Parathyroid adenoma (tissue), 2 donors: Measurements from ENCODE around the gene MILR1.
"Not testable (repeated sequence)": the region's sequence is repeated elsewhere in the genome, so short reads cannot be mapped to it uniquely, and the experiment has no call there.

Source experiments
- H2AFZ ChIP-seq: fragments of 300-600 bp; sonication (generic); one replicate; pipeline ENCODE4 v1.7.0; 2017; ENCODE audit warnings: antibody characterized with exemption, mild to moderate bottlenecking
- H3K27ac ChIP-seq: fragments of 300-600 bp; sonication (generic); one replicate; pipeline ENCODE4 v1.7.0; 2017
- H3K27me3 ChIP-seq: fragments of 300-600 bp; sonication (generic); one replicate; pipeline ENCODE4 v1.7.0; 2017; ENCODE audit warnings: low read length; ENCODE audit not compliant: control insufficient read depth, insufficient read depth
- H3K36me3 ChIP-seq: fragments of 300-600 bp; sonication (generic); one replicate; pipeline ENCODE4 v1.7.0; 2017; ENCODE audit warnings: low read length; ENCODE audit not compliant: control insufficient read depth, insufficient read depth
- H3K4me1 ChIP-seq: fragments of 300-600 bp; sonication (generic); one replicate; pipeline ENCODE4 v1.7.0; 2017; ENCODE audit warnings: control low read depth
- H3K4me2 ChIP-seq: fragments of 300-600 bp; sonication (generic); one replicate; pipeline ENCODE4 v1.7.0; 2017; ENCODE audit warnings: low read length
- H3K4me3 ChIP-seq: fragments of 300-600 bp; sonication (generic); one replicate; pipeline ENCODE4 v1.7.0; 2017; ENCODE audit warnings: low read depth, low read length
- H3K79me2 ChIP-seq: fragments of 300-600 bp; sonication (generic); one replicate; pipeline ENCODE4 v1.7.0; 2017; ENCODE audit warnings: control low read depth
- H3K9ac ChIP-seq: fragments of 300-600 bp; sonication (generic); one replicate; pipeline ENCODE4 v1.7.0; 2017; ENCODE audit warnings: mild to moderate bottlenecking
- H3K9me3 ChIP-seq: fragments of 300-600 bp; sonication (generic); one replicate; pipeline ENCODE4 v1.7.0; 2017; ENCODE audit warnings: low read length; ENCODE audit not compliant: control insufficient read depth
- TF ChIP-seq, protein P1 (sequence below): fragments of 300-600 bp; sonication (generic); IDR thresholded peaks from one replicate; pipeline ENCODE4 v1.7.0; 2017; ENCODE audit warnings: antibody characterized with exemption, mild to moderate bottlenecking
- donor health status: primary hyperparathyroidism.

Gene MILR1

DNA sequence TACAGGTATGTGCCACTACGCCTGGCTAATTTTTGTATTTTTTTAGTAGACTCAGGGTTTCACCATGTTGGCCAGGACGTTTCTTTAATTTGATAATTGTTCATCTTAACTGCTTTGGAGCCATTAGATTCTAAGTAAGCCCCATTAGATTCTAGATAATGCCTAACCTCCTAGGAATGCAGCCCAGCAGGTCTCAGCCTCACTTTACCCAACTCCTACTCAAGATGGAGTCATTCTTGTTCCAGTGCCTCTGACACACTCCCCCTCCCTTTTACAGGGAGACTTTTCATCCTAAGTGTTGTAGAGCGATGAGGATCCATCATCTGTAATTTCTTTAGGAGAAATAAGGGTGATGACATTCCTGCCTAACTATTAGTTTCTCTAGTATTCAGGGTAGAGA lies 23.7 kb upstream of the MILR1 start:
- H2AFZ ChIP-seq, result no peak overlapping the region
- H3K27ac ChIP-seq, result no peak overlapping the region
- TF ChIP-seq, protein P1, sequence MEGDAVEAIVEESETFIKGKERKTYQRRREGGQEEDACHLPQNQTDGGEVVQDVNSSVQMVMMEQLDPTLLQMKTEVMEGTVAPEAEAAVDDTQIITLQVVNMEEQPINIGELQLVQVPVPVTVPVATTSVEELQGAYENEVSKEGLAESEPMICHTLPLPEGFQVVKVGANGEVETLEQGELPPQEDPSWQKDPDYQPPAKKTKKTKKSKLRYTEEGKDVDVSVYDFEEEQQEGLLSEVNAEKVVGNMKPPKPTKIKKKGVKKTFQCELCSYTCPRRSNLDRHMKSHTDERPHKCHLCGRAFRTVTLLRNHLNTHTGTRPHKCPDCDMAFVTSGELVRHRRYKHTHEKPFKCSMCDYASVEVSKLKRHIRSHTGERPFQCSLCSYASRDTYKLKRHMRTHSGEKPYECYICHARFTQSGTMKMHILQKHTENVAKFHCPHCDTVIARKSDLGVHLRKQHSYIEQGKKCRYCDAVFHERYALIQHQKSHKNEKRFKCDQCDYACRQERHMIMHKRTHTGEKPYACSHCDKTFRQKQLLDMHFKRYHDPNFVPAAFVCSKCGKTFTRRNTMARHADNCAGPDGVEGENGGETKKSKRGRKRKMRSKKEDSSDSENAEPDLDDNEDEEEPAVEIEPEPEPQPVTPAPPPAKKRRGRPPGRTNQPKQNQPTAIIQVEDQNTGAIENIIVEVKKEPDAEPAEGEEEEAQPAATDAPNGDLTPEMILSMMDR, result no peak
- no peak overlapping the region for H3K4me2 ChIP-seq
- no peaks in the 10 kb centered on the region for H3K4me1 ChIP-seq
- no peaks in the 10 kb centered on the region for H3K79me2 ChIP-seq
- H3K9ac ChIP-seq, result no peak overlapping the region
- no peaks in the 10 kb centered on the region for H3K9me3 ChIP-seq
- H3K36me3 ChIP-seq, result no peaks in the 10 kb centered on the region
- no peak overlapping the region for H3K4me3 ChIP-seq
- no peaks in the 10 kb centered on the region for H3K27me3 ChIP-seq

DNA sequence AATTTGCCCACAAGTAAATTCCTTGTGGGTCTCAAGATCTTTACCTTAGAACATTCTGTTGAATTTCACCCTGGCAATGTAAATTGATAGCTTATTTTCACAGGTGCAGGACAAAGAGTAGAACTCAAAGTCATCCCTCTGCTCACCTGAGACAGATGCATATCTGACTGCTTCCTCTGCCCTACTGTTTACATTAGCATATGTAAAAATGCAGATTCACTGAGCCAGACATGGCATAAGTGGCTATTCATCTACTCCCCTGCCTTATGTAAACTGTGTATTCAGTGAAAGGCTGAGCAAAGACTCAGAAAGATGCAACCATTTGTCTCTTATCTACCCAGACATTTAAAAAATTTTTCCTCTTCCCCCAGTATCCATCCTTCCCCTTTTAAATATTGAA lies 22.3 kb upstream of the MILR1 start:
- no peaks in the 10 kb centered on the region for H3K9me3 ChIP-seq
- no peak overlapping the region for H3K27ac ChIP-seq
- H2AFZ ChIP-seq, result no peak overlapping the region
- H3K4me3 ChIP-seq, result no peak overlapping the region
- TF ChIP-seq, protein P1, result no peak
- H3K27me3 ChIP-seq, result no peaks in the 10 kb centered on the region
- no peak overlapping the region for H3K4me2 ChIP-seq
- H3K9ac ChIP-seq, result no peak overlapping the region
- no peaks in the 10 kb centered on the region for H3K4me1 ChIP-seq
- H3K79me2 ChIP-seq, result no peaks in the 10 kb centered on the region
- no peaks in the 10 kb centered on the region for H3K36me3 ChIP-seq

DNA sequence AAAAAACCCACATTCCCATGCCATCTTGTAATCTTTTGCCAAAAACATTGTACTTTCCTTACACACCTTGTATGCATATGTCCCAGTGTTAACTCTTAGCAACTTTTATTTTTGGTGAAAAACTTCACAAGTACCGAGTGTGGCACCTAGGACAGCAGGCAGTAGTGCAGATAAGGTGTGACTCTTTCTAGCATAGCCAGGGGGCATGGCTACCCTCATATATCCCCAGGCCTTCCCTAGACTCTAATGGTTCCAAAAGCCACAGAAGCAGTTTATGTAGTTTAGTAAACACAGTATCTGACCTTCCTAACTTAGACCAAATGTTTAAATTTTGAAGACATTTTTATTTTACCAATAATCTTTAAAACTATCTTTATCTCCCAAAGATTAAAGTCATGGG lies 20.5 kb upstream of the MILR1 start:
- no peak overlapping the region for H3K4me2 ChIP-seq
- H3K36me3 ChIP-seq, result no peaks in the 10 kb centered on the region
- H3K4me3 ChIP-seq, result no peak overlapping the region
- no peaks in the 10 kb centered on the region for H3K9me3 ChIP-seq
- H2AFZ ChIP-seq, result no peak overlapping the region
- H3K9ac ChIP-seq, result no peak overlapping the region
- no peak overlapping the region for H3K27ac ChIP-seq
- TF ChIP-seq, protein P1, result no peak
- no peaks in the 10 kb centered on the region for H3K4me1 ChIP-seq
- no peaks in the 10 kb centered on the region for H3K27me3 ChIP-seq
- H3K79me2 ChIP-seq, result no peaks in the 10 kb centered on the region

DNA sequence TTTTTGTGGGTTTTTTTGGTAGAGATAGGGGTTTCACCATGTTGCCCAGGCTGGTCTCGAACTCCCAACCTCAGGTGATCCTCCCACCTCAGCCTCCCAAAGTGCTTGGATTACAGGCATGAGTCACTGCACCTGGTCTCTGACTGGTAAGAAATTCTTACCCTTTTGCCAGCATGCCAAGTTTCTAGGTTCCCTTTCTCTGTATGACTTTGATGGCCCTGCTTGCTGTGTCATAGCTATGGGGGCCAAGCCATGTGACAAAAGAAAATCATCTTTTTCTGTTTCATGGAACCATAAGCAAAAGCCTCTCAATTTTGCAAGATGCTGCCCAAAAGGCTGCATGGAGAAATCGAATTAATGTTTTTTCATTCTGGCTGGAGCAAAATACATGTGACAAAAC lies 18.9 kb upstream of the MILR1 start:
- H3K9me3 ChIP-seq, H2AFZ ChIP-seq, H3K27ac ChIP-seq, H3K4me2 ChIP-seq, H3K9ac ChIP-seq, H3K4me3 ChIP-seq, H3K27me3 ChIP-seq, H3K4me1 ChIP-seq, H3K79me2 ChIP-seq, H3K36me3 ChIP-seq: not testable (repeated sequence)

DNA sequence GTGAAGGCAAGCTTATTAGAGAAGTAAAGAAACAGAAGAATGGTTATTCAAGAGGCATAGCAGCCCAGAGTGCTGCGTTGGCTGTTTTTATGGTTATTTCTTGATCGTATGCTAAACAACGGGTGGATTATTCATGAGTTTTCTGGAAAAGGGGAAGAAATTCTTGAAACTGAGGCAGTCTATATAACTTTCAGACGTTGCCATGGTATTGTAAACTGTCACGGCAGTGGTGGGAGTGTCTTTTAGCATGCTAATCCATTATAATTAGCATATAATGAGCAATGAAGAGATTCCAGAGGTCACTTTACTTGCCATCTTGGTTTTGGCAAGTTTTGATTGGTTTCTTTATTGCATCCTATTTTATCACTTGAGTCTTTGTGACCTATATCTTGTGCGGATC lies 17.4 kb upstream of the MILR1 start:
- no peaks in the 10 kb centered on the region for H3K27me3 ChIP-seq
- no peaks in the 10 kb centered on the region for H3K36me3 ChIP-seq
- H2AFZ ChIP-seq, result no peak overlapping the region
- no peak overlapping the region for H3K27ac ChIP-seq
- H3K4me1 ChIP-seq, result no peaks in the 10 kb centered on the region
- TF ChIP-seq, protein P1, result no peak
- no peaks in the 10 kb centered on the region for H3K79me2 ChIP-seq
- H3K9me3 ChIP-seq, result no peaks in the 10 kb centered on the region
- no peak overlapping the region for H3K9ac ChIP-seq
- no peak overlapping the region for H3K4me3 ChIP-seq
- no peak overlapping the region for H3K4me2 ChIP-seq
